Neuronal stem cell (in vitro differentiated cells): ENCODE results near the gene SYNPO2.

Experiments used
- DNase-seq: peaks from one replicate; pipeline ENCODE4 v3.0.0-alpha.2; 2013; ENCODE audit warnings: low spot score
- H2AFZ ChIP-seq: one replicate; pipeline ENCODE4 v1.6.1; 2013; ENCODE audit warnings: mild to moderate bottlenecking, low read length, inconsistent platforms
- H2AK5ac ChIP-seq: 2 replicates; pipeline ENCODE4 v1.6.1; 2013; ENCODE audit warnings: low read depth, mild to moderate bottlenecking, inconsistent platforms, low read length, moderate library complexity, mixed read lengths
- H2BK120ac ChIP-seq: 2 replicates; pipeline ENCODE4 v1.6.1; 2013; ENCODE audit warnings: low read depth, mild to moderate bottlenecking, inconsistent platforms, low read length, moderate library complexity, mixed read lengths
- H2BK12ac ChIP-seq: one replicate; pipeline ENCODE4 v1.6.1; 2013; ENCODE audit warnings: low read length, inconsistent platforms
- H2BK15ac ChIP-seq: 2 replicates; pipeline ENCODE4 v1.6.1; 2013; ENCODE audit warnings: mild to moderate bottlenecking, low read length, inconsistent platforms, mixed read lengths
- H2BK5ac ChIP-seq: one replicate; pipeline ENCODE4 v1.6.1; 2013; ENCODE audit warnings: inconsistent platforms, mild to moderate bottlenecking, low read length, moderate library complexity
- H3K14ac ChIP-seq: one replicate; pipeline ENCODE4 v1.6.1; 2013; ENCODE audit warnings: low read length, inconsistent platforms
- H3K18ac ChIP-seq: 2 replicates; pipeline ENCODE4 v1.6.1; 2013; ENCODE audit warnings: low read length, inconsistent platforms
- H3K23ac ChIP-seq: 2 replicates; pipeline ENCODE4 v1.6.1; 2013; ENCODE audit warnings: low read depth, mild to moderate bottlenecking, mixed read lengths, low read length, inconsistent platforms; ENCODE audit not compliant: poor library complexity
- H3K27ac ChIP-seq: replicated peaks from 3 replicates; pipeline ENCODE4 v1.5.1; 2013; ENCODE audit warnings: low read length, inconsistent platforms
- H3K27me3 ChIP-seq, 3 experiments: 2 replicates each; pipeline ENCODE4 v1.6.1; 2013; ENCODE audit warnings: low read length in 3 of 3, mild to moderate bottlenecking in 2 of 3, inconsistent platforms in 1 of 3, low read depth in 1 of 3, mixed read lengths in 1 of 3, moderate library complexity in 1 of 3; ENCODE audit not compliant: control insufficient read depth in 3 of 3, insufficient read depth in 3 of 3
- H3K36me3 ChIP-seq, 2 donors: replicated peaks in 1 of 2; 2 replicates each; pipeline ENCODE4 v1.6.1; 2013; ENCODE audit warnings: low read length in 2 of 2; ENCODE audit not compliant: control insufficient read depth in 2 of 2, insufficient read depth in 2 of 2
- H3K4ac ChIP-seq: 2 replicates; pipeline ENCODE4 v1.6.1; 2013; ENCODE audit warnings: inconsistent platforms, mild to moderate bottlenecking, low read length, moderate library complexity
- H3K4me1 ChIP-seq, 2 donors: 1 replicate in 1 of 2; 2 replicates in 1 of 2; pipeline ENCODE4 v1.6.1; 2013; ENCODE audit warnings: low read length in 2 of 2, low read depth in 1 of 2; ENCODE audit not compliant: control insufficient read depth in 2 of 2, insufficient read depth in 1 of 2
- H3K4me2 ChIP-seq: one replicate; pipeline ENCODE4 v1.6.1; 2013; ENCODE audit warnings: mild to moderate bottlenecking, low read length, inconsistent platforms; ENCODE audit not compliant: insufficient read depth, poor library complexity, severe bottlenecking
- H3K4me3 ChIP-seq, 2 donors: 2 replicates each; pipeline ENCODE4 v1.5.1; 2013; ENCODE audit warnings: low read length in 2 of 2, mild to moderate bottlenecking in 2 of 2, inconsistent platforms in 1 of 2, moderate library complexity in 1 of 2
- H3K79me1 ChIP-seq: one replicate; pipeline ENCODE4 v1.6.1; 2013; ENCODE audit warnings: low read depth, mild to moderate bottlenecking, inconsistent platforms, low read length, moderate library complexity
- H3K9ac ChIP-seq: one replicate; pipeline ENCODE4 v1.6.1; 2013; ENCODE audit warnings: mild to moderate bottlenecking, low read depth, low read length, inconsistent platforms; ENCODE audit not compliant: poor library complexity
- H3K9me3 ChIP-seq, 2 donors: replicated peaks in 1 of 2; 2 replicates each; pipeline versions ENCODE3 to v1.6.1; 2013; ENCODE audit warnings: low read length in 2 of 2, mild to moderate bottlenecking in 2 of 2, inconsistent platforms in 1 of 2, low read depth in 1 of 2, mixed read lengths in 1 of 2, moderate library complexity in 1 of 2; ENCODE audit not compliant: control insufficient read depth in 2 of 2, insufficient read depth in 1 of 2
- H4K8ac ChIP-seq: one replicate; pipeline ENCODE4 v1.6.1; 2013; ENCODE audit warnings: low read depth, mild to moderate bottlenecking, inconsistent platforms, low read length, moderate library complexity
- H4K91ac ChIP-seq: one replicate; pipeline ENCODE4 v1.6.1; 2013; ENCODE audit warnings: low read length, low read depth, mild to moderate bottlenecking, inconsistent platforms; ENCODE audit not compliant: poor library complexity
- WGBS, 2 donors: extraction: QIAGEN DNeasy Blood & Tissue Kit; methylation state at CpG; one replicate each; pipeline ENCODE4 v1.1.7; 2013; ENCODE audit warnings: missing lambda C conversion rate in 2 of 2, mixed read lengths in 1 of 2; ENCODE audit not compliant: insufficient read length in 2 of 2, insufficient replicate concordance in 1 of 2; ENCODE audit errors: extremely low coverage in 2 of 2; 5-methylcytosine and 5-hydroxymethylcytosine counted together

Gene SYNPO2

DNA sequence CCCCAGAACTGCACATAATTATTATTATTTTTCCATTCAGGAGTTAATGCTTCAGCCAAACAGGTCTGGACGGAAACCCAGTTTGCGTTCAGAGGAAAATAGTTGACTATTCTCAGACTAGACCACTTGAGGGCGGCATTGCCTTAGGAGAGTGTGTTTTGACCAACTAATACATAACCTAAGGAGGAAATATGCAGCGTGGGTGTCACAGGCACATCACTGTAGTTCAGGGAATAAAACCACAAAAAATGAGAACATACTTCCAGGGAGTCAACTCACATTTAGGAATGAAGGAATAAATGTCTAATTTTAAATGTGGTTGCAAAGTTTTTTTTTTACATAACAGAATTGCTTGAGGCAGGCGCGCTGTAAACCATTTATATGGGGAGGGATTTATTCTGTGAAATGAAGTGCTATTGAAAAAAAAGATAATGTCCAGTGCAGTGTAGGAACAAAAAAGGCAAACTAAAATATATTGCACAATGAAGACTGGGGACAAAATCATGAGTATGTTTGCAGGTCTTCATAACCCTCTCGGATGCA is 93.3 kb downstream of the SYNPO2 start:
- no peak overlapping the region for H2AFZ ChIP-seq

DNA sequence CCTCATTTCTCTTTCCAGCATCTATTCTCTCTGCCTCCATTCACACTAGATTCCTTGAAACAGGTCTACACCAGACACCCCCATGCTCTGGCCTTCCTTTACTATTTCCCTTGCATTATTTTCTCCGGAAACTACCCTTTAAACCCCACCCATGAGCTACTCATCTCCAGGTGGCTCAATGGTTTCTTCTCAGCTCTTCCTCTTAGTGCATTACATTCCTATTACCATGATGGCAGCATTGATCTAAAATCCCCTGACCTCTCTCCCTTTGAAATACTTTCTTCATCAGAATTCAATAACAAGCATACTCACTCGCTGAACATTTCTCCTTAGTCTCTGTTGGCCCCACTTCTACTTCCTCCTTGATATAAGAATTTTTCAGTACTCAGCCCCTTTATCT is 94.6 kb downstream of the SYNPO2 start:
- Histone ChIP-seq H2AK5ac (no peak overlapping the region), H4K8ac (no peak overlapping the region), H4K91ac (no peak overlapping the region), H3K36me3 (no peaks in the 10 kb centered on the region), H3K9me3 (no peaks in the 10 kb centered on the region), H3K23ac (no peak overlapping the region), H3K27me3 (peaks cover 0 to 28% (median 0%) of the 10 kb centered on the region in 3 experiments), H3K27ac (no peak overlapping the region), H2AFZ (no peak overlapping the region), H3K4me2 (no peak overlapping the region), H3K18ac (no peak overlapping the region), H2BK12ac (no peak overlapping the region), H2BK15ac (no peak overlapping the region), H3K4ac (no peak overlapping the region), H3K4me3 (no peak overlapping the region), H3K4me1 (no peaks in the 10 kb centered on the region), H2BK120ac (no peak overlapping the region), H3K14ac (no peak overlapping the region), H3K9ac (no peak overlapping the region), H3K79me1 (no peaks in the 10 kb centered on the region), H2BK5ac (no peak overlapping the region)
- WGBS, 2 donors = no CpG with 5 or more reads among the region's 2 CpGs
- DNase-seq = no peak

More for the DNA sequence above, 93.3 kb downstream of the SYNPO2 start:
- H3K4me1 ChIP-seq = no peaks in the 10 kb centered on the region
- peak; percentile 52 for DNase-seq
- no peak overlapping the region for H2BK12ac ChIP-seq
- H3K36me3 ChIP-seq = no peaks in the 10 kb centered on the region
- H3K4me2 ChIP-seq = no peak overlapping the region
- H3K14ac ChIP-seq = no peak overlapping the region
- H3K79me1 ChIP-seq = no peaks in the 10 kb centered on the region
- no peak overlapping the region for H3K4me3 ChIP-seq
- no peak overlapping the region for H4K8ac ChIP-seq
- H2BK5ac ChIP-seq = no peak overlapping the region
- H3K9ac ChIP-seq = no peak overlapping the region
- H3K9me3 ChIP-seq = no peaks in the 10 kb centered on the region
- H3K4ac ChIP-seq = no peak overlapping the region
- no CpG with 5 or more reads among the region's 7 CpGs for WGBS, 2 donors
- no peak overlapping the region for H3K18ac ChIP-seq
- H4K91ac ChIP-seq = no peak overlapping the region
- no peak overlapping the region for H3K23ac ChIP-seq
- no peak overlapping the region for H2BK15ac ChIP-seq
- H2BK120ac ChIP-seq = no peak overlapping the region
- H3K27me3 ChIP-seq = peaks cover 0 to 28% (median 0%) of the 10 kb centered on the region in 3 experiments
- no peak overlapping the region for H2AK5ac ChIP-seq
- no peak overlapping the region for H3K27ac ChIP-seq

DNA sequence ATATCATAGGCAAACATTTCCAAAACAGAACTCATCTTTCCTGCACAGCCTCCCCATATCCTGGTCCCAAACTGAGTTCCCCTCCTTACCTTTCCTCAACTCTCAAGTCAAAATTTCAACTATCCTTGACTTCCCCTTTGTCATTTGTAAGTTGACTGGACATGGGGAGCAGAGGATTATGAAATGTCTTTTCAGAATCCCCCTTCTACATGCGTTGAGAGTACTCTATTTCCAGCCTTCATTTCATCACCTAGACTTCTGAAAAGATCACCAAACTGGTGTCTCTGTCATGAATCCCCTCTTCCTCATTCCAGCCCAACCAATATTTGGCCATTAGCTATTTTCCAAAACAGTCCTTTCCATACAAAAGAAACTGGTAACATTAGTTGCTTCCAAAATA is 95.2 kb downstream of the SYNPO2 start:
- Histone ChIP-seq H3K23ac (no peak overlapping the region), H3K79me1 (no peaks in the 10 kb centered on the region), H3K4me2 (no peak overlapping the region), H3K9me3 (no peaks in the 10 kb centered on the region), H4K8ac (no peak overlapping the region), H2BK15ac (no peak overlapping the region), H3K4me3 (no peak overlapping the region), H3K27ac (no peak overlapping the region), H3K4me1 (no peaks in the 10 kb centered on the region), H2AFZ (no peak overlapping the region), H3K27me3 (peaks cover 0 to 28% (median 0%) of the 10 kb centered on the region in 3 experiments), H2AK5ac (no peak overlapping the region), H2BK120ac (no peak overlapping the region), H3K14ac (no peak overlapping the region), H3K36me3 (no peaks in the 10 kb centered on the region), H4K91ac (no peak overlapping the region), H3K18ac (no peak overlapping the region), H2BK12ac (no peak overlapping the region), H2BK5ac (no peak overlapping the region), H3K9ac (no peak overlapping the region), H3K4ac (no peak overlapping the region)
- no CpG with 5 or more reads among the region's 1 CpG for WGBS, 2 donors
- no peak for DNase-seq

DNA sequence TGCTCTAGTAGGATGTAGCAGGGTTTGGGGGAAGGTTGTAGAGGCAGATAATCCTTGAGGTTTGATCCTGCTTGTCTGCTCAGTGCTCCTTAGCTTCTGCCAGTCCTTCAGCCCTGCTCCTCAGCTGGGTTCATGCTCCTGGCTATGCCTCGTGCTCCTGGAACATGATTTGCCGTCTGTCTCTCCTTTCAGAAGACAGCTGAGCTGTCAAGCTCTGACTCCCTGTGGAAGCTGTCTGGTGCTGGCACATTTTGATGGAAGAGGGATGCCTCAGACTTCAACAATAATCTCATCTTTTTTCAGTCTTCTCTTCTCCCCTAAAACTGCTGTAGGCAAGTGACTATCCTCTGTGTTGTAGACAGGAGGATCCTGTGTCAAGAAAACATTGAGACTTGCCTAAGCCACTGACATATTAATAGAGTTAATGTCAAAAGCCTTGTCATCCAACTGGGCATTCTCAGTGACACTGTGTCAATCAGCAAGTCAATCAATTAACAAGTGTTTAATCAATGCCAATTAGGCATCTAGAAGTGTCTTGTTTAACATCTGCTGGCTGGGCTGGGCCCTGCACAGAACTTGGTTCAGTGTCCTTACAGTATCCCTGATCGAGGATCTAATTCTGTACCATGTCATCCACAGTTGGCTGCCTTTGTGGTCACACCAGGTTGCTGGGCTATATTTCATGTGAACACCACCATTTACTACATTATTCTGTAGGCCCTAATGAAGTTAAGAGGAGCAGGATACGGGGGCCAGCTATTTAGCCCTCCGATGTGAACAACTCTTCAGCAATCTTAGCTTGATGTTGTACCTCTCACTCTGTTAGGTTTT is 96.7 kb downstream of the SYNPO2 start:
- no CpG with 5 or more reads among the region's 5 CpGs for WGBS, 2 donors
- no peak for DNase-seq

More for the DNA sequence above, 96.7 kb downstream of the SYNPO2 start:
- Histone ChIP-seq H3K79me1 (no peaks in the 10 kb centered on the region), H3K14ac (no peak overlapping the region), H2BK15ac (no peak overlapping the region), H3K23ac (no peak overlapping the region), H2BK5ac (no peak overlapping the region), H3K27me3 (peaks cover 0 to 26% (median 0%) of the 10 kb centered on the region in 3 experiments), H2BK120ac (no peak overlapping the region), H4K91ac (no peak overlapping the region), H3K36me3 (no peaks in the 10 kb centered on the region), H3K4ac (no peak overlapping the region), H2BK12ac (no peak overlapping the region), H3K4me1 (no peaks in the 10 kb centered on the region), H3K18ac (no peak overlapping the region), H3K9ac (no peak overlapping the region), H3K27ac (no peak overlapping the region), H3K9me3 (no peaks in the 10 kb centered on the region), H4K8ac (no peak overlapping the region), H3K4me2 (no peak overlapping the region), H2AFZ (no peak overlapping the region), H3K4me3 (no peak overlapping the region), H2AK5ac (no peak overlapping the region)
